NCI-H748 (cell line): ENCODE results near the gene ZNRF1.
"Not testable (repeated sequence)": the region's sequence is repeated elsewhere in the genome, so short reads cannot be mapped to it uniquely, and the experiment has no call there.

Source experiments
- DNase-seq: peaks from one replicate; lab custom pipeline; 2025; ENCODE audit not compliant: unreplicated experiment; lab: John Stamatoyannopoulos, UW

ZNRF1 gene

DNA sequence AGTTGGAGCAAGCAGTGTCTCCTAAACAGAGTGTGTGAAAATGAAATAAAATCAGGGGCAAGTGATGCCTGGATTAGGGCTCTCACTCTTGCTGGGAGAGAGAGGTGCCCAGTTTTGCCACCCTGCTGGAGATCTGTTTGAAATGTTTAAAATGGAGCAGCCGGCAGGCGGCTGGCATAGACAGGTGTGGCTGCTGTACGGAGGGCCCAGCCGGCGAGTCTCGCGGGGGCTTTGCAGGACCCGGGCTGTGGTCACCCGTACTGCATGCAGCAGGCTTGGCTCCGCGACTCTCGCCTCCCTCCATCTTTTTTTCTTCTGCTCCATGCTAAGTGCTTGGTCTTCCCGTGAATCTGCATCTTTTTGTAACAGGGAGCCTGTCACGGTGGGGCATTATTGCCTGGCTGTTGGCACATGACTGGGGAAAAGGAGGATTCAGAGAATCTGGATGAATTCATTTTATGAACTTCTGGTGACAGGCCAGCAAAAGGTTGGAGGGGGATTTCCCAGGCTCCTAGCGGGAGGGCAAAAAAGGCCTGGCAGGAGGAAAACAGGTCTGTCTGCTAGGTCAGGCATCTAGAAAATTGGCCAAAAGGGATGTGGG lies 1.8 kb downstream of the ZNRF1 start:
- DNase-seq = peak; percentile 33

DNA sequence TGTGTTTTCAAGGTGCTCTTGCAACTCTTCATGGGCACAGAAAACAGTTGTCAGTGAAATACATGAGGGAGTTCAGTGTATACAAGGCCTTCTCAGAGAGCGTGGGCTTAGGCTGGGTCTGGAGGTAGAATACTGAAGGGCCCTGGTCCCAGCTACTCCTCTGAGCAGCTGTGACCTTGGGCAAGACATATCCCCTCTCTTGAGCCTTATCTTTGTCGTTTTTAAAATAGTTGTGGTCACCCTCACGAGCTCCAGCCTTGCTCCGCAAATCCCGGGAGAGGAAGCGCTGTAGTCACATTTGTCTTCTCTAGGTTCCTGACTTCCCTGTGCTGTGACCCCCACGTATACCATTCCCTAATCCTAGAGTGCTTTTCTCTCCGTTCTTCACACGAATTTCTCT lies 3.6 kb downstream of the ZNRF1 start:
- DNase-seq = no peak

DNA sequence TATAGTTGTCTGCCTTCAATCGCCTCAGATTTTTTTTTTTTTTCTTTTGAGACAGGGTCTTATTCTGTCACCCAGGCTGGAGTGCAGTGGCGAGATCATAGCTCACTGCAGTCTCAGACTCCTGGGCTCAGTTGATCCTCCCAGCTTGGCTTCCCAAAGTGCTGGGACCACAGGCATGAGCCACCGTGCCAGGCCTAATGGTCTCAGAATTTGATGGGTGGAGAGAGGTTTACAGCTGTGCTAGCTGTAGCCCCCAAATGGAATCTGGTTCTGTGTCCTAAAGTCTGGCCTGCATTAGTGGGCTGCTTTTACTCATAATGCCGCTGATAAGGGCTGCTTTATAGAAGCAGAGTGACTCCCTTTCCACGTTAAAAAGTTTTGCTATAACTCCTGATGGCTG lies 5.1 kb downstream of the ZNRF1 start:
- DNase-seq = no peak

DNA sequence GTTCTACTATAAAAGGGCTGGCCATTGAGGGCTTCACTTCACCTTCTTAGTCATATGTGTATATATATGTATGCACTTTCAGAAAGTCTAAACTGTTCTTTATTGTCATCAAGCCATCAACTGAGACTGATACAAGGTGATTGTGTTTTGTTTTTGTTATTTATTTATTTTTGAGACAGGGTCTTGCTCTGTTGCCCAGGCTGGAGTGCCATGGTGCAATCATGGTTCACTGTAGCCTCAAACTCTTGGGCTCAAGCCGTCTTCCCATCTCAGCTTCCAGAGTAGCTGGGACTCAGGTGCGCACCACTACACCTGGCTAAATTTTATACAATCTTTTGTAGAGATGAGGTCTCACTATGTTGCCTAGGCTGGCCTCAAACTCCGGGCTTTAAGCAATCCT lies 5.6 kb downstream of the ZNRF1 start:
- no peak for DNase-seq

DNA sequence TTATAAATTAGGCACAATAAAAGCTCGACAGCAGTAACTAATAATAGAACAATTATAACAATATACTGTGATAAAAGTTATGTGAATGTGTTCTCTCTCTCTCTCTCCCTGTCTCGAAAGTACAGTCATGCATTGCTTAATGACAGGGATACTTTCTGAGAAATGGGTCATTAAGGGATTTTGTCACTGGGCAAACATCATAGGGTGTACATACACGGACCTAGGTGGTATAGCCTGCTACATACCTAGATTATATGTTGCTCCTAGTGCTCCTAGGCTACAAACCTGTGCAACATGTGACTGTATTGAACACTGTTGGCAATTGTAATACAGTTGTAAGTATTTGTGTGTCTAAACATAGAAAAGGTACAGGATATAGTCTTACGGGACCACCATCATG lies 6.9 kb downstream of the ZNRF1 start:
- DNase-seq = no peak

DNA sequence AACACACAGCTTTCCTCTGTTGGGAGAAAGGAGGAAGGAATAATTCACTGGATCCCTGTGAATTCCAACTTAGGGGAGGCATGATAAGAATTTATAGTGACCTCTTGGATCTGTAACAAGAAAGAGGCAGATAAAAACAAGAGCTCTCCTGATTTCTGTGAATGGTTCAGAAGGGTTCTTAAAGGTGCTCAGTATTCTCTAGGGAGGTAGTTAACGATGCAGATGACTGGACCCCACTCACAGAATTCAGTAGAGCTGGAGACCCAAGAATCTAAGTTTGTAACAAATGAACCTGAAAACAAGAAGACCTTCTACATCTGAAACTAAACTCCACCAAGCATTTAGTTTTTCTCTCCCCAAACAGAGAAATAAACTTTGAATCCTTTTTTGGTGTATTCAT lies 8.6 kb downstream of the ZNRF1 start:
- no peak for DNase-seq

DNA sequence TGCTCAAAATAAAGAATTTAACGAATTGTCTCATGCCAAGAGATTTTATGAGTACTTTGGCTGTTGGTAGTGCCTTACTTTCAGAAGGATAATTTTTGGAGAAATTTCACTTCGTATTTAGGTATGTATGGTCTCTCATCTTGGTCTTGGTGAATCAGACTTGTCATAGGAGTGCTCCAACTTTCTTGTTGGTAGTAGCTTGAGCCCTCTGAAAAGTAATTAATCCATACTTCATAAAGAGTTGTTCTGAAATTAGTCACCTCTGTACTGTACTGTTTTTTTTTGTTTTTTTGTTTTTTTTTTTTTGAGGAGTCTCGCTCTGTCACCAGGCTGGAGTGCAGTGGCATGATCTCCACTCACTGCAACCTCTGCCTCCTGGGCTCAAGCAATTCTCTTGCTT lies 11.6 kb downstream of the ZNRF1 start:
- DNase-seq = no peak

DNA sequence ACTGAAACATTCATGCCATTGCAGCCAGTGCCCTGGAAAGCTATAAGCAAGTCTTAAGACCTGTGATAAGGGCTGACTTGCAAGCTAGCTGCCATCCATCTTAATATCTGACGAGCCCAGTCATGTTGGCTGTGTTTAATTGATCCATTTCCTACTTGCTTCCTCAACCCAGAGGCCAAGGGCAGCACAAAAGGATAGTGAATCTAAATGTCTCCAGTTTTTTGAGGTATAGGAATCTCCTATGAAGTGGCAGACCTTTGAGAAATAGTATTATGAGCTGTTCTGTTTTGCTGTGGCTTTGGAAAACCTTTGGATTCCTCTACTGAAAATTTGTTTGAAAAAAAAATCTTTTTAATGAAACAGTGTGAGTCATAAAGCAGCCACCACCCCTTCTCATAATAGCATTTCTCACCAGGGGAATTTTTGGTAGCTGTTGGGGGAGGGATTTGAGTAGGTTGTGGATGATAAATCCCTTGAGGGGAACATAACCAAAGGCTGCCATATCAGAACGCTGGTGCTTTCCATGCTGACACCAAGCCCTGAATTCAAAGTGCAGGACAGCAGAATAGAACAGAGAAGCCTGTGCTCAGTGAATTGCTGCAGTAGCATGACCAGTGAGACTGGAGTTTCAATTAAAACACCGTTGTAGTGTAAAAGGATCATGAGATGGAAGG lies 12.9 kb downstream of the ZNRF1 start:
- no peak for DNase-seq

DNA sequence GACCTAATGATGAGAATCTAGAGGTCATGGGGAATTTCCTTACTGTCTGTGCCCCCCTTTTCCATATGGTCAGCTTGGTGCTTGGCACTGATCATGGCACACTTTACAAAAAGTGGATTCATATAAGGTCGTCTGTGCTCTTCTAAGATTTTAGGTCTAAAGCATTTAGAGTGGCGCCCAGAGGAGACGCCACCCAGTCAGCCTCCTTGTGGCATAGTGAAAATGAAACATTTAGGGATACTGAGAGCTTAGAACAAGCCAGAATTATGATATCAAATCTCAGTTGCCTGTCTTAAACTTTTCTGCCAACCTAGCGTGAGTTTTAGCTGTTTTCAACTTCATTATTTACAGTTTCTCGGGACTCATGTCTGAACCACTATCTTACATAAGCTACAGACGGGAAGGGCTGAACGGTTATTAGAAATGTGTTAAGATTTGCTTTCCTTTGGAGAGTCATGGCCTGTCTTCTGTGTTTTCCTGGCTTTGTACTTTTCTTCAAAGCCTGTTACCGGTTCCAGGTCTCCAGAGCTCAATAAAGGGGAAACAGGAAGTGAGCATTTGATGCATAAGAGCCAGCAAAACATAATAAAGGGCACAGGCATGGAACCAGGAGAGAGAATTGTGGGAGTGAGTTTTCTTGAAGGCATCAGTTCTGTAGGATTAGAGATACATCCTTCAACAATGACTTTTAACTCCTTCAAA lies 13.7 kb downstream of the ZNRF1 start:
- no peak for DNase-seq

DNA sequence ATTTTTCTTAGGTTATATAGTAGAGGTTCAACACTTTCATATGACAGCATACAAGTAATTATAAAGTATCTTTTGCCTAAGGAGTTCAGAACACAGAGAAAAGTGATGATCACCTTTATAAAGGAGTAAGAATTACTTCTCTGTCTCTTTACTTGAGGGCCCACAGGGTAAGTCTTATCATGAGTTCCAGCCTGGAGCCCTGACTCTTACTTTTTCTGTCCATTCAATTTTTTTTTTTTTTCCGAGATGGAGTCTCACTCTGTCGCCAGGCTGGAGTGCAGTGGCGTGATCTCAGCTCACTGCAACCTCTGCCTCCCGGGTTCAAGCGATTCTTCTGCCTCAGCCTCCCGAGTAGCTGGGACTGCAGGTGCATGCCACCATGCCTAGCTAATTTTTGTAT lies 14.3 kb downstream of the ZNRF1 start:
- not testable (repeated sequence) for DNase-seq

DNA sequence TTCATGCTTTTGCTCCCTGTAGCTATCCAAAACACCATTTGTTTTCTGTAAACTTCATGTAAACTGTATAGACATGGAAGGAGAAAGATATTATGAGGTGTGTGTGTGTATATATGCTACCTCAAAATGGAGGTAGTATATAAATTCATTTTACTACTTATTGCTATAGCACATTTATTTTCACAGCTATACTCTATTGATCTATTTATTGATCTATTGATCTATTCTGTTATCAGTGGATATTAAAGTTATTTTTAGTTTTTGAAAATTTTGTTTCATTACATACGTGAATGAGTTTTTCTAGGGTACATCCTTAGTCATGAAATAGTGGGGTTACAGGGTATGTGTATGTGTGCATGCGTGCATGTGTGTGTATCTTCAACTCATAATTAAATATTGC lies 15.5 kb downstream of the ZNRF1 start:
- no peak for DNase-seq

DNA sequence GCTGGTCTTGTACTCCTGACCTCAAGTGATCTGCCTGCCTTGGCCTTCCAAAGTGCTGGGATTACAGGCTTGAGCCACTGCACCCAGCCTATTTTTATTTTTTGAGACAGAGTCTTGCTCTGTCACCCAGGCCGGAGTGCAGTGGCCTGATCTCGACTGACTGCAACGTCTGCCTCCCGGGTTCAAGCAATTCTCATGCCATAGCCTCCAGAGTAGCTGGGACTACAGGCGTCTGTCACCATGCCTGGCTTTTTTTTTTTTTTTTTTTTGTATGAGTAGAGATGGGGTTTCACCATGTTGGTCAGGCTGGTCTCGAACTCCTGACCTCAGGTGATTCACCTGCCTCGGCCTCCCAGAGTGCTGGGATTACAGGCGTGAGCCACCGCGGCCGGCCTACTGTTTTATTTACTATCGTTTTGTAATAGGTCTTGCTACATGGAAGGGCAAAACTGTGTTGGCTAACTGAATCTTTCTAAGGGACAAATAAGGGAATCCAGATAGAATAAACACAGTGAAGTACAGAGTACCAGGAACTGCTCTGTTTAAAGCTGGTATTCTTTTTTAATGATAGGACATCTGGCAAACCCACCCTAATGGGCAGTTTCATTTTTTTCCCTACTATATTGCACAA lies 17.7 kb downstream of the ZNRF1 start:
- DNase-seq = peak; percentile 38

DNA sequence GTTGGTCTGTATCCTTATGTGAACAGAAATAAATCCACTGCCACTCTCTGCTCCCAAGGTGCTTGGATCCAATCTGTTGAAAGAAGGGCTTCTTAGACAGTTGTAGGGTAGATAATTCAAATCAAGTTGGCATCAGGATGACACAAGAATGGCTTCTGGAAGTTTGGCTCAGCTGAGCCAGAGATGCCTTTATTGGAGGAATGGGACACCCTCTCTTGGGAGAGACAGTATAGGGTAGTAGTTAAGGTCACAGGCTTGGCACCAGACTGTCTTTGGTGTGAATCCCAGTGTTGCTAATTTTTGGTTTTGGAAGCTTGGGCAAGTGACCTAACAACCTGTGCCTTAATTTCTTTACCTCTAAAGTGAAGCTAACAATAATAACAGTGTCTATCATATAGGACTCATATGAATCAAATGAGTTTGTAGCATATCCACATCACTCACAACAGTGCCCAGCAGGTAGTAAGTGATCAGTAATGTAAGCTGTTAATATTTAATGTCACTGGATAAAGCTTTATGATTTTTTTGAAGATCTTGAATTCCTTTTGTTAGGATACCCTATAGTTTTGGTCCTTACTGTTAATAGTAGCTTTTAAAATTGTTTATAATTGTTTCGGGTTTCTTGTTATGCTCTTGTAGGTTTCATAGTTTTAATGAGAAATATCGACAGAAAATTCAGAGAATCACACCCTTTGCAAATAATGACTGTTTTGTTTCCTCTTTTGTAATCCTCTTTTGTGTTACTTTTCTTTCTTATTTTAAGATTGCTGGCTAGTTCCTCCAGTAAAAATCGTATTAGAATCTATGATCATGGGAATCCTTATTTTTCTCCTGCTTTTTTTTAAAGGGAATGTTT lies 19.1 kb downstream of the ZNRF1 start:
- no peak for DNase-seq

DNA sequence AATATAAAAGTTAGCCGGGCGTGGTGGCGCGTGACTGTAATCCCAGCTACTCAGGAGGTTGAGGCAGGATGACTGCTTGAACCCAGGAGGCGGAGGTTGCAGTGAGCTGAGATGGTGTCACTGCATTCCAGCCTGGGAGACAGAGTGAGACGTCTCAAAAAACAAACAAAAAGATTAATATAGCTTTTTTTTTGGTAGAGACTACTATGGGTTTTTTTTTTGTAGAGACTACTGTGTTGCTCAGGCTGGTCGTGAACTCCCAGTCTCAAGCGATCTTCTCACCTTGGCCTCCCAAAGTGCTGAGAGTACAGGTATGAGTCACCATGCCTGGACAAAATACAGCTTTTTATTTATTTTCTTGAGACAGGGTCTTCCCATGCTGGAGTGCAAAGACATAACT lies 20.2 kb downstream of the ZNRF1 start:
- no peak for DNase-seq

DNA sequence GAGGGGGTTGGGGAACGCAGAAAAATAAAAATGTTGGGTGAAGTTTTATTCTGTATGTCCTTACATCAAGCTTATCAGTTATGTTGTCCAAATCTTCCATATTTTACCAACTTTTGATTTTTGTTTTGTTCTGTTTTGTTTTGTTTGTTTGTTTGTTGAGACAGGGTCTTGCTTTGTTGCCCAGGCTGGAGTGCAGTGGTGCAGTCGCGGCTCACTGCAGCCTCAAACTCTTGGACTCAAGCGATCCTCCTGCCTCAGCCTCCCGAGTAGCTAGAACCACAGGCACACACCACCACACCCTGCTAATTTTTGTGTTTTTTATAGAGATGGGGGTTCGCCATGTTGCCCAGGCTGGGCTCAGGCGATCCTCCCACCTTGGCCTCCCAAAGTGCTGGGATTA lies 20.8 kb downstream of the ZNRF1 start:
- DNase-seq = no peak

DNA sequence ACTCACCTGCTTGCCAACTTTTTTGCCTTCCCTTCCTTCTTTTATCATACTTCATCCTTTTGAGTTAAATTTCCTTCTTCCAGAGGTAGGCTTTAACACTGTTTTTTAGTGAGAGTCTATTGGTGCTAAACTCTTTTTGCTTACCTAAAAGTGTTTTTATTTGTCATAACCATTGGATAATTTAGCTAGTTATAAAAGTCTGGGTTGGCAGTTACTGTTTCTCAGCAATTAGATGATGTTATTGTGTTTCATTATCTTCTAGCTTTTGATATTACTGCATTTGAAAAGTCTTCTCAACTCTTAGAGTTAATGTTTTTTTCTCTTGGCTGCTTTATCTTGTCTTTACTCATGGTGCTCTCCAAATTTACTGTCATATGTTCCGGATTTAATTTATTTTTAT lies 22.6 kb downstream of the ZNRF1 start:
- no peak for DNase-seq

DNA sequence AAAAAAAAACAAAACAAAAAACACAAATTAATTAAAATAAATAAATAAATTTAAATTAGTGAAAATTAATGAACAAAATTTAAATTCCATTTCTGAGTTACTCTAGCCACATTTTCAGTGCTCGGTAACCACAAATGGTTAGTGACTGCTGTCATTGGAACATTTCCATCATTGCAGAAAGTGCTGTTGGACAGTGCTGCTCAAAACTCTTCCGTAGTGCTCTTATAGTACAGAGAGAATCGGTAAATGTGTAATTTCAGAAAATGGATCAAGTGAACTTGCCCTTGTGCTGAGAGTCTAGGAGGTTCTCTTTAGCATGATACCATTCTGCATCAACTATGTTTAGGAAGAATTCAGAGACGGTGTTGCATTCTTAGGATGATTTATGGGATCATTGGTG lies 23.7 kb downstream of the ZNRF1 start:
- DNase-seq = no peak

DNA sequence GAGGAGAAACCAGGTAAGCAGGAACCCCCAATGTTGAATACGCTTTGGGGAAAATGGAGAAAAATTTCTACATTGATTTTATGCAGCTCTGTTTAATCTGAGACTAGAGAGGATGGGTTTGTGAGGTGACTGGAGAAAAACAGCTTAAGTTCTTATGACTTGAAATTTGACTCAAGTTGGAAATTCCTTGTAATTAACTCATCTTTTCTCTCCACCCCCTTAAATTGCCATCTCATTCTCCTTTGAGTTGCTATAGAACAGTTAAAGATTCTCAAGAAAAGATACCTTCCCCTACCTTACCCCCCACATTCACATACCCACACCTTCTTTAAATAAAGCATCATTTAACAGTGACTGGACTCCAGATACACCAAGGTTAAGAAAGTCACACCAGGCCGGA lies 24.2 kb downstream of the ZNRF1 start:
- DNase-seq = no peak

DNA sequence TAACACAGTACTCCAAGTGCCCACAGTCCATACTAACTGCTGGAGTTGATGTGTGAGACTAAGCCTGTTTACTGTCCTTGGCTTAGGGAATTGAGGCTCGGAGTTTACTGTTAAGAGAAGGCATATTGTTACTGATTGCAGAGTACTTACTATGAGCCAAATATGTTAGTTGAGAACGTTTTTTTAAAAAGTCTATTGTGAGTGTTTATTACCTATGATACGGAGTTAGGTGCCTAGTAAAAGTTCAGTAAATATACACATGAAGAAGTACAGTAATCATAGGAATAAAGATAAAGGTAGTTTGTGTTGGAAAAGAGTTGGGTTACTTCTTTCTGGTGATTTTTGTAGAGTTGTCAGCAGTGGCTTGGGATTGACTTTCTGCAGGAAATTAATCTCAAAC lies 25.4 kb downstream of the ZNRF1 start:
- no peak for DNase-seq

DNA sequence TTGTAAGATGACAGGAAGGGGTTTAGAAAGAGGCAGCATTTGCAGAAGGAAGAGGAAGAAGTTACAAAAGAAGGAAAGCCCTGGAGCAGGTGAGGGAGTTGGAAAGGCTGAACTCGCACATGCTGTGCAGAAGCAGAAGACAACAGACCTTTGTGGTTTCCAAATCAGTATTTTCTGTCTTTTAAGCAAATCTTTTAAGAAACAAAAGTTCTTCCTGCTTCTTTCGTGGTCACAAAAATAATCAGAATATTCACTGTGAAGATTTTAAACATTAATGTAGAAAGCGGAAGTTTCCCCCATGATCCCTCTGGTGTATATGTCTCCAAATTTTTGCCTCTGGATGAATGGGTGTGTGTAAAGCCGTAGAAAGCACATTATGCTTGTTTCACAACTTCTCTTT lies 25.8 kb downstream of the ZNRF1 start:
- no peak for DNase-seq

DNA sequence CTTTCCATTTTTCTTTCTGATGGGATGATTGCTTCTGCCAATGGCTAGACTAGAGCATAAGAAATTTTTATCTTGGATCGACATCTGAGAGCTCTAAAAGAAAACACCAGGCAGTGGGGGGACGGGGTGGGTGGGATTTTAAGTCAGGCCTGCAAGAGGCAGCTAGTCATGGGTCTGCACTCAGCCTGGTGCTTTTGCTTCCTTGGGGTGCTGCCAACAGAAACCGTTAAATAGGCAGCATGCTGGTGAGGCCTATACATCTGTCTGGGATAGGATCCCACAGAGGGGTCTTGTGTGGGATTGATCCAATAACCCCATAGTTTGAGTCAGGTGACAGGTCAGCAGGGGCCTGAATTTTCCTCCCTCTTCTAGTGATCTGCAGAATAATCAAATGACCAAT lies 26.9 kb downstream of the ZNRF1 start:
- no peak for DNase-seq
